Lower leg skin (tissue), 3 donors: Measurements from ENCODE around the gene CYP39A1.

Experiments used
- CTCF ChIP-seq, 3 donors: fragments of 450-650 bp; IDR thresholded peaks; one replicate each; pipeline ENCODE4 v1.5.1; 2016; ENCODE audit warnings: antibody characterized with exemption in 3 of 3, mild to moderate bottlenecking in 3 of 3, moderate library complexity in 2 of 3
- POLR2A ChIP-seq, 2 donors: fragments of 450-650 bp; IDR thresholded peaks; one replicate each; pipeline ENCODE4 v1.6.1; 2016 to 2017; ENCODE audit warnings: antibody characterized with exemption in 2 of 2, mild to moderate bottlenecking in 1 of 2, moderate library complexity in 1 of 2

- TF ChIP-seq POLR2A (IDR thresholded peaks at IDR 0.05), result no peak
- no peak for TF ChIP-seq CTCF (IDR thresholded peaks at IDR 0.05)
Observed at GRCh38 chr6:46661483-46661882, 8.9 kb upstream of the CYP39A1 start.
